Erythroblast (primary cell): ENCODE measurements around the gene MCTP1.

Experiments used
- GATA1 ChIP-seq: IDR thresholded peaks from 2 replicates; pipeline ENCODE4 v1.6.1; 2011; ENCODE audit warnings: low read depth, mild to moderate bottlenecking, control low read depth, low read length, moderate library complexity
- POLR2A ChIP-seq: IDR thresholded peaks from 2 replicates; pipeline ENCODE4 v1.6.1; 2011; ENCODE audit warnings: mild to moderate bottlenecking, low read length

GRCh38 chr5:95262933-95263660 is 21.8 kb downstream of the MCTP1 start:
- no peak for TF ChIP-seq POLR2A
- no peak for TF ChIP-seq GATA1
